GM18870 (cell line): ENCODE measurements around the gene GYPB.
"Not testable (repeated sequence)": the region's sequence is repeated elsewhere in the genome, so short reads cannot be mapped to it uniquely, and the experiment has no call there.

Source experiments
- ATAC-seq: cut with Tn5 transposase; IDR thresholded peaks from one replicate; pipeline ENCODE4 v1.9.1; 2021; ENCODE audit warnings: moderate library complexity; ENCODE audit not compliant: unreplicated experiment

The GYPB gene

GRCh38 chr4:144016057-144016605 is 3.0 kb downstream of the GYPB start:
- ATAC-seq = not testable (repeated sequence)

GRCh38 chr4:144014808-144015207 is 4.4 kb downstream of the GYPB start:
- ATAC-seq = no peak

GRCh38 chr4:144008602-144009001 is 10.6 kb downstream of the GYPB start:
- ATAC-seq = not testable (repeated sequence)

- ATAC-seq = not testable (repeated sequence)
Observed at GRCh38 chr4:144007960-144008359, 11.2 kb downstream of the GYPB start.

GRCh38 chr4:144006200-144006803 is 12.9 kb downstream of the GYPB start:
- ATAC-seq = not testable (repeated sequence)

GRCh38 chr4:144005558-144005953 is 13.6 kb downstream of the GYPB start:
- ATAC-seq = not testable (repeated sequence)

GRCh38 chr4:144004868-144005557 is 14.2 kb downstream of the GYPB start:
- not testable (repeated sequence) for ATAC-seq

- ATAC-seq = not testable (repeated sequence)
Observed at GRCh38 chr4:144003890-144004265, 15.3 kb downstream of the GYPB start.

GRCh38 chr4:144003205-144003889 is 15.8 kb downstream of the GYPB start:
- ATAC-seq = not testable (repeated sequence)

- not testable (repeated sequence) for ATAC-seq
Observed at GRCh38 chr4:144000331-144000995, 18.7 kb downstream of the GYPB start.

- ATAC-seq = not testable (repeated sequence)
Observed at GRCh38 chr4:143996193-143996592, 23.0 kb downstream of the GYPB start.

GRCh38 chr4:143991761-143992160 is 27.4 kb downstream of the GYPB start:
- not testable (repeated sequence) for ATAC-seq

- ATAC-seq = not testable (repeated sequence)
Observed at GRCh38 chr4:143990717-143991116, 28.5 kb downstream of the GYPB start.

GRCh38 chr4:143986180-143986579 is 33.0 kb downstream of the GYPB start:
- ATAC-seq = no peak

GRCh38 chr4:143980776-143981175 is 38.4 kb downstream of the GYPB start:
- ATAC-seq = not testable (repeated sequence)

- not testable (repeated sequence) for ATAC-seq
Observed at GRCh38 chr4:143975527-143975926, 43.7 kb downstream of the GYPB start.

- ATAC-seq = not testable (repeated sequence)
Observed at GRCh38 chr4:143974021-143974420, 45.2 kb downstream of the GYPB start.

- ATAC-seq = no peak
Observed at GRCh38 chr4:143961075-143961474, 58.1 kb downstream of the GYPB start.

GRCh38 chr4:143955306-143955705 is 63.9 kb downstream of the GYPB start:
- ATAC-seq = not testable (repeated sequence)

- not testable (repeated sequence) for ATAC-seq
Observed at GRCh38 chr4:143951458-143951972, 67.7 kb downstream of the GYPB start.

GRCh38 chr4:143950967-143951366 is 68.2 kb downstream of the GYPB start:
- ATAC-seq = not testable (repeated sequence)
